HG03378 (cell line): ENCODE results near the gene MAP4K1.
A peak's percentile ranks its signal among the peaks of the same experiment; 100 is the strongest.
"Not testable (repeated sequence)": the region's sequence is repeated elsewhere in the genome, so short reads cannot be mapped to it uniquely, and the experiment has no call there.

ENCODE experiments used
- ATAC-seq: cut with Tn5 transposase; IDR thresholded peaks from one replicate; pipeline ENCODE4 v1.9.1; 2021; ENCODE audit warnings: mild to moderate bottlenecking, moderate library complexity; ENCODE audit not compliant: unreplicated experiment

MAP4K1 gene

GRCh38 chr19:38579304-38579703, 38.4 kb downstream of the MAP4K1 start:
- ATAC-seq: not testable (repeated sequence)

DNA sequence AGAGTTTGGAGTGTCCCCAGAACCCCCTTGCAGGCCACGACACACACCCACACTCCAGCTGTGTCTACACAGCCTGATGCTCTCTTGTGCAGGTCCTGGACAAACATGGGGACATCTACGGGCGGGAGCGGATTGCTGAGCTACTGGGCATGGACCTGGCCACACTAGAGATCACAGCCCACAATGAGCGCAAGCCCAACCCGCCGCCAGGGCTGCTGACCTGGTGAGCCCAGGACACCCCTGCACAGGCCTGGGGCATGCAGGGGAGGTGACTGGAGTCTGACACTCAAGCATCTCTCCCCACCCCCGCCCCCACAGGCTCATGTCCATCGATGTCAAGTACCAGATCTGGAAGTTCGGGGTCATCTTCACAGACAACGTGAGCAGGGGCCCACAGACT, 39.9 kb downstream of the MAP4K1 start:
- no peak for ATAC-seq

DNA sequence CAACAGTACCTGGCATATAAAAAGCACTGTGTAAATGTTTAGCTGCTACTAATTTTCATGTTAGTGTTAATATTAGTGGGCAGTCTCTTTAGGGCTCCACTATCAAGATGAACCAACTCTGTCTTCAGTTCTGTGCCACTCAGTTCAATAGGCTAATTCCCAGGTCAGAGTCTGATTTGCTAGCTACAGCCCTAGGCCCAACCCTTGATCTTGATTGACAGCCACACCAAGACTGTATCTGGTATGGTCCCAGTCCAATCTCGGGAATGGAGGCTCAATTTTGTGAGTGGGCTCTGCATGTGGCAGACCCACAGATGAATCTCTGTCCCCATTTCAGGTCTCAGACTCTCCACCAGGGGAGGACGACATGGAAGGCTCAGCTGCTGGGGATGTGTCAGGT, 46.1 kb downstream of the MAP4K1 start:
- ATAC-seq: no peak

DNA sequence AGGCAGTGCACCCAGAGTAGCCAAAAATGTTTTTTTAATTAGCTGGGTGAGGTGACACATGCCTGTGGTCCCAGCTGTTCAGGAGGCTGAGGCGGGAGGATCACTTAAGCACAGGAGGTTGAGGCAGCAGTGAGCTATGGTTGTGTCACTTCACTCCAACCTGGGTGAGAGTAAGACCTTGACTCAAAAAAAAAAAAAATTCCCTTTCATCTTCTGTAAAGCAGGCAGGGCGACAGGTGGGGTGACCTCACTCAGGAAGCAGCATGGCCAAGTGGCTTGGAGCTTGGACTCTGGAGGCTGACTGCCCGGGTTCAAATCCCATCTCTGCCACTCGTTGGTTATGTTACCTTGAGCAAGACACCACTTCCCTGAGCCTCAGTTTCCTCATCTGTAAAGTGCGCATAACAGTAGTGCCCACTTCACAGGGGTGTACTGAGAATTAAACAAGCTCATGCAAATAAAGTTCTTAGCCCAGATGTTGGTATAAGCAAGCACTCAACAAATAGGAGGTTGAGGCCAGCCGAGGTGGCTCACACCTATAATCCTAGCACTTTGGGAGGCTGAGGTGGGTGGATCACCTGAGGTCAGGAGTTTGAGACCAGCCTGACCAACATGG, 48.3 kb downstream of the MAP4K1 start:
- no peak for ATAC-seq

GRCh38 chr19:38565691-38566105, 52.1 kb downstream of the MAP4K1 start:
- ATAC-seq: no peak

GRCh38 chr19:38564981-38565690, 52.6 kb downstream of the MAP4K1 start:
- ATAC-seq: no peak

- no peak for ATAC-seq
Measured at GRCh38 chr19:38563475-38563874, 54.3 kb downstream of the MAP4K1 start.

DNA sequence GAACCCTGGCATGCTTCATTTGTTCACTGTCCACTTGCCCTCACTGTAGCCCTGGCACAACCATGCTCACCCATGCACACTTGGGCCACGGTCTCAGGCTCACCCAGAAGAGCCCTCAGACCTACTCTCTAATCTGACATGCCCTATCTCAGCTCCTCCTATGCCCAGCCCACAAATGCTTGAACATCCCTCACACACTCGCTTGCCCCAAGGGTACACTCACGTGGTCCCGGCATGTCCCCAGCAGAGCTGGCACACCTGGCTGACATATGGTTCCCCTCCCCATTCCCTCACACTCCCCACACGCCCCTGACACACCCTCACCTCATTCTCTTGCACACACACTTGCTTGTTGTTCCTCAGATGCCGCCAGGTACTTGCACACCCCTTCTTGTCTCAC, 55.7 kb downstream of the MAP4K1 start:
- no peak for ATAC-seq

GRCh38 chr19:38561658-38562057, 56.1 kb downstream of the MAP4K1 start:
- no peak for ATAC-seq

DNA sequence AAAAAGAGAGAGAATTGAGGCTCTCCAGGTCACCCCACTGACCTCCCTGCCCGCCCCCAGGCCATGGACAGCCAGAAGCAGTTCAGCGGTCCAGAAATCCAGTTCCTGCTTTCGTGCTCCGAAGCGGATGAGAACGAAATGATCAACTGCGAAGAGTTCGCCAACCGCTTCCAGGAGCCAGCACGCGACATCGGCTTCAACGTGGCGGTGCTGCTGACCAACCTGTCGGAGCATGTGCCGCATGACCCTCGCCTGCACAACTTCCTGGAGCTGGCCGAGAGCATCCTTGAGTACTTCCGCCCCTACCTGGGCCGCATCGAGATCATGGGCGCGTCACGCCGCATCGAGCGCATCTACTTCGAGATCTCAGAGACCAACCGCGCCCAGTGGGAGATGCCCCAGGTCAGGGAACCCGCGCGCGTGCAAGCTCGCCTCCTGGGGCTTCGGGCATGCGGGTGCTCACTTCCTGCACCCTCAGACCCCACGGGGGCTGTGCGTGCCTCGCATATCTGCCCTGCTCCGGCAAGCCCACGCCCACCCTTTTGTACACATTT, 56.6 kb downstream of the MAP4K1 start:
- no peak for ATAC-seq

GRCh38 chr19:38559428-38560401, 58.0 kb downstream of the MAP4K1 start:
- peak; percentile 72 for ATAC-seq

- ATAC-seq: not testable (repeated sequence)
Measured at GRCh38 chr19:38558933-38559332, 58.8 kb downstream of the MAP4K1 start.

DNA sequence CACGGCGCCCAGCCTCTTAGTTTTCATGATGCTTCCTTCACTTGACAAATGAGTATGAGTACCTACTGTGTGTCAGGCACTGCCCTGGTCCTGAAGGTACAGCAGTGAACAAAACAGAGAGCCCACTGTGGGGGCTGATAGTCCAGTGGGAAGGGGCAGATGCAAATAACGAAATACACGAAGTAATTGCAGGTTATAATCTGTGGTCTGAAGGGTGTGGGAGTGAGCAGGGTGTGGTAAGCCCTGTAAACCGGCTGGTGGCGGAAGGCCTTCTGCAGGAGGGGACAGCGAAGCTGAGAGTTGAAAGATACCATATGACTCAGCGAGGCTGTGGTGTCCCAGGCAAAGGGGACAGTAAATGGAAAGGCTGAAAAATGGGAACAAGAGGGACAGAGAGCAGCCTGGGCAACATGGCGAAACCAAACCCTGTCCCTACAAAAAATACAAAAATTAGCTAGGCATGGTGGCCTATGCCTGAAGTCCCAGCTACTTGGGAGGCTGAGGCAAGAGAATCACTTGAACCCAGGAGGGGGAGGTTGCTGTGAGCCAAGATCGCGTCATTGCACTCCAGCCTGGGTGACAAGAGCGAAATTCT, 60.5 kb downstream of the MAP4K1 start:
- ATAC-seq: peak; percentile 47

DNA sequence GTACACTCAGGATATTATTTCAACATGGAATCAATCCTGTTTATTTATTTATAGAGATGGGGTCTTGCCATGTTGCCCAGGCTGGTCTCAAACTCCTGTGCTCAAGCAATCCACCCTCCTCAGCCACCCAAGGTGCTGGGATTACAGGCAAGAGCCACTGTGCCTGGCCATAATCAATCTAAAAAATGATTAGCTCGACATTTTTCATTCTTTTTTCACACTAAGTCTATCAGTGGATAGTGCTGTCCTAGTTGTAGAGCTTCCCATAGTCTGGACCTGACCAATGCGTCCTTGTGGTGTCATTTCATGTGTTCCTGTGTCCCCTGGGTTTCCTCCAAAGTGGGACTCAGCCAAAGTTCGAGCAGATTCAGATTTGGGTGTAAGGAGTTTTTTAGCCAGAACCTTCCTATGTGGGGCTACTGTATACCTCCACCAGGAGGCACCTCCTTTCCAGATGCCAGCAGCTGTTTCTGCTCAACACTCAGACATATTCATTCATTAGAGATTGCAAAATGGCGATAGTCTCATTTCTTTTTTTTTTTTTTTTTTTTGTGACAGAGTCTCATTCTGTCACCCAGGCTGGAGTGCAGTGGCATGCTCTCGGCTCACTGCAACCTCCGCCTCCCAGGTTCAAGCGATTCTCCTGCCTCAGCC, 61.1 kb downstream of the MAP4K1 start:
- ATAC-seq: no peak

DNA sequence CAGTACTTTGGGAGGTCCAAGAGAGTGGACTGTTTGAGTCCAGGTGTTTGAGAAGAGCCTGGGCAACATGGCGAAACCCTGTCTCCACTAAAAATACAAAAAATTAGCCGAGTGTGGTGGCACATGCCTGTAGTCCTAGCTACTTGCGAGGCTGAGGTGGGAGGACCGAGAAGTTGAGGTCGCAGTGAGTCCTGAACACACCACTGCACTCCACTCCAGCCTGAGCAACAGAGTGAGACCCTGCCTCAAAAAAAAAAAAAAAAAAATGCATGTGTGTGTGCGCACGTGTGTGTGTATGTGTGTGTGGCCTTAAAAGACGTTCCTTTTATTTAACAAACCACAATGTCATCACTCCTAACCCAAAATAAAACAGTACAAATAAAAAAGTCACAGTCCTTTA, 62.6 kb downstream of the MAP4K1 start:
- ATAC-seq: no peak

GRCh38 chr19:38554676-38555141, 63.0 kb downstream of the MAP4K1 start:
- ATAC-seq: no peak

DNA sequence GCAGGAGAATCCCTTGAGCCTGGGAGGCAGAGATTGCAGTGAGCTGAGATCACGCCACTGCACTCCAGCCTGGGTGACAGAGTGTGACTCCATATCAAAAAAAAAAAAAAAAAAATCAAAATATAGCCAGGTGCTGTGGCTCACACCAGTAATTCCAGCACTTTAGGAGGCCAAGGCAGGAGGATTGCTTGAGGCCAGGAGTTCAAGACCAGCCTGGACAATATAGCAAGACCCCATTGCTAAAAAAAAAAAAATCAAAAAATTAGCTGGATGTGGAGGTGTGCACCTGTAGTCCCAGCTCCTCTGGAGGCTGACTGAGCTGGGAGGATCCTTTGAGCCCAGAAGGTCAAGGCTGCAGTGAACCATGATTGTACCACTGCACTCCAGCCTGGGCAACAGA, 64.5 kb downstream of the MAP4K1 start:
- ATAC-seq: not testable (repeated sequence)

GRCh38 chr19:38551450-38551813, 66.3 kb downstream of the MAP4K1 start:
- ATAC-seq: peak; percentile 61

DNA sequence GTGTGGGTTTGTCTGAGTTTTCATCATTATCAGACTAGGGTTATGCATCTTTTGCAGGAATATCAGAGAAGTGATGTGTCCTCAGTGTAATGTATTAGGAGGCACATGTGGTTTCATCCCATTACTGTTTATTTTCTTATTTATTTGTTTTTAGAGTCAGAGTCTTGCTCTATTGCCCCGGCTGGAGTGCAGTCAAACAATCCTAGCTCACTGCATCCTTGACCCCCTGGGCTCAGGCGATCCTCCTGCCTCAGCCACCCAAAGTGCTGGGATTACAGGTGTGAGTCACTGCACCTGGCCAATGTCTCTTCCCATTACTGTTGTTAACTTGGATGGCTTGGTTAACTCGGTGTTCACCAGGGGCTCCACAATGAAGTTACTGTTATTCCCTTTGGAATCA, 67.4 kb downstream of the MAP4K1 start:
- no peak for ATAC-seq

GRCh38 chr19:38549942-38550341, 67.8 kb downstream of the MAP4K1 start:
- no peak for ATAC-seq
